KMS-11 (cell line): ENCODE measurements around the gene CSAG2.

ENCODE experiments used
- H2AFZ ChIP-seq: fragments of 200-600 bp; sonication (generic); 2 replicates; pipeline ENCODE4 v1.6.1; 2016; ENCODE audit warnings: antibody characterized with exemption, mixed run types, low read depth
- H3K27ac ChIP-seq: fragments of 200-600 bp; sonication (generic); 2 replicates; pipeline ENCODE4 v1.6.1; 2016; ENCODE audit warnings: mild to moderate bottlenecking, mixed run types
- H3K27me3 ChIP-seq: fragments of 200-600 bp; sonication (generic); 2 replicates; pipeline ENCODE4 v1.6.1; 2017; ENCODE audit warnings: mild to moderate bottlenecking, low read depth, mixed run types, moderate library complexity; ENCODE audit not compliant: insufficient read depth
- H3K36me3 ChIP-seq: fragments of 200-600 bp; sonication (generic); 2 replicates; pipeline ENCODE4 v1.6.1; 2017; ENCODE audit warnings: mild to moderate bottlenecking, mixed run types; ENCODE audit not compliant: insufficient read depth
- H3K4me1 ChIP-seq: fragments of 200-600 bp; sonication (generic); 2 replicates; pipeline ENCODE4 v1.6.1; 2016; ENCODE audit warnings: mild to moderate bottlenecking, low read depth, mixed run types; ENCODE audit not compliant: poor library complexity, severe bottlenecking
- H3K4me2 ChIP-seq: fragments of 200-600 bp; sonication (generic); 2 replicates; pipeline ENCODE4 v1.7.0; 2016; ENCODE audit warnings: mild to moderate bottlenecking, mixed run types
- H3K4me3 ChIP-seq: fragments of 200-600 bp; sonication (generic); IDR thresholded peaks from 2 replicates; pipeline ENCODE4 v1.6.1; 2017; ENCODE audit warnings: low read depth, low read length, mixed read lengths; ENCODE audit not compliant: insufficient read depth
- H3K79me2 ChIP-seq: fragments of 200-600 bp; sonication (generic); 2 replicates; pipeline ENCODE4 v1.6.1; 2016; ENCODE audit warnings: low read depth, mixed run types; ENCODE audit not compliant: insufficient read depth
- H3K9ac ChIP-seq: fragments of 200-600 bp; sonication (generic); 2 replicates; pipeline ENCODE4 v1.6.1; 2016; ENCODE audit warnings: mild to moderate bottlenecking, mixed run types
- H4K20me1 ChIP-seq: fragments of 200-600 bp; sonication (generic); 2 replicates; pipeline ENCODE4 v1.6.1; 2016; ENCODE audit warnings: mild to moderate bottlenecking, mixed run types; ENCODE audit not compliant: insufficient read depth
- CTCF ChIP-seq: fragments of 200-600 bp; sonication (generic); conservative IDR thresholded peaks from 2 replicates; pipeline ENCODE4 v1.6.1; 2017; ENCODE audit warnings: low read depth, mild to moderate bottlenecking, antibody characterized with exemption, low read length, moderate library complexity, mixed read lengths

The CSAG2 gene

GRCh38 chrX:152658302-152658701, 50.8 kb downstream of the CSAG2 start:
- Histone ChIP-seq H3K4me2 (no peak overlapping the region), H3K27me3 (no peaks in the 10 kb centered on the region), H4K20me1 (no peaks in the 10 kb centered on the region), H3K27ac (no peak overlapping the region), H3K4me1 (no peaks in the 10 kb centered on the region), H3K36me3 (no peaks in the 10 kb centered on the region), H2AFZ (no peak overlapping the region), H3K4me3 (no peak overlapping the region), H3K9ac (no peak overlapping the region), H3K79me2 (no peaks in the 10 kb centered on the region)
- TF ChIP-seq CTCF: no peak
